Loucy (cell line): ENCODE measurements around the gene KIFAP3.
A peak's percentile ranks its signal among the peaks of the same experiment; 100 is the strongest.
"Not testable (repeated sequence)": the region's sequence is repeated elsewhere in the genome, so short reads cannot be mapped to it uniquely, and the experiment has no call there.

Experiments used
- H2AFZ ChIP-seq: fragments of 200-600 bp; sonication (generic); 2 replicates; pipeline ENCODE4 v1.6.0; 2016; ENCODE audit warnings: antibody characterized with exemption, mild to moderate bottlenecking, low read length, moderate library complexity
- H3F3A ChIP-seq: fragments of 200-600 bp; 2 replicates; pipeline ENCODE4 v1.6.0; 2016; ENCODE audit warnings: antibody characterized with exemption, low read depth, mild to moderate bottlenecking
- H3K27me3 ChIP-seq: fragments of 200-600 bp; sonication (generic); 2 replicates; pipeline ENCODE4 v1.6.1; 2014; ENCODE audit warnings: low read length, mild to moderate bottlenecking; ENCODE audit not compliant: insufficient read depth, poor library complexity, severe bottlenecking
- H3K36me3 ChIP-seq: fragments of 200-600 bp; sonication (generic); 2 replicates; pipeline ENCODE4 v1.6.1; 2016; ENCODE audit warnings: low read length; ENCODE audit not compliant: insufficient read depth
- H3K4me1 ChIP-seq: fragments of 200-600 bp; sonication (generic); 2 replicates; pipeline ENCODE4 v1.5.1; 2014; ENCODE audit warnings: low read length, mild to moderate bottlenecking; ENCODE audit not compliant: insufficient read depth, poor library complexity, severe bottlenecking
- H3K4me2 ChIP-seq: fragments of 200-600 bp; sonication (generic); 2 replicates; pipeline ENCODE4 v1.6.0; 2014; ENCODE audit warnings: antibody characterized with exemption, low read length, low read depth, mild to moderate bottlenecking; ENCODE audit not compliant: poor library complexity, severe bottlenecking
- H3K4me3 ChIP-seq: fragments of 200-600 bp; sonication (generic); 2 replicates; pipeline ENCODE4 v1.5.1; 2014; ENCODE audit warnings: low read length, mild to moderate bottlenecking, mixed read lengths; ENCODE audit not compliant: poor library complexity, severe bottlenecking
- H3K79me2 ChIP-seq: fragments of 200-600 bp; sonication (generic); 2 replicates; pipeline ENCODE4 v1.6.1; 2014; ENCODE audit warnings: low read length; ENCODE audit not compliant: insufficient read depth
- H3K9ac ChIP-seq: fragments of 200-600 bp; sonication (generic); 2 replicates; pipeline ENCODE4 v1.6.0; 2014; ENCODE audit warnings: mild to moderate bottlenecking, low read depth, low read length, moderate library complexity; ENCODE audit not compliant: poor library complexity, severe bottlenecking
- H3K9me2 ChIP-seq: fragments of 200-600 bp; sonication (generic); replicated peaks from 2 replicates; pipeline ENCODE4 v1.6.1; 2016; ENCODE audit warnings: low read depth, low read length, mixed read lengths
- H3K9me3 ChIP-seq: fragments of 200-600 bp; sonication (generic); 2 replicates; pipeline ENCODE4 v1.6.1; 2014; ENCODE audit warnings: mild to moderate bottlenecking, antibody characterized with exemption, low read length, low read depth; ENCODE audit not compliant: insufficient read depth
- H4K20me1 ChIP-seq: fragments of 200-600 bp; sonication (generic); 2 replicates; pipeline ENCODE4 v1.6.0; 2014; ENCODE audit warnings: antibody characterized with exemption, low read length, mild to moderate bottlenecking; ENCODE audit not compliant: insufficient read depth, poor library complexity, severe bottlenecking
- EZH2phosphoT487 ChIP-seq: fragments of 200-600 bp; IDR thresholded peaks from 2 replicates; pipeline ENCODE4 v1.6.1; 2018; ENCODE audit warnings: antibody characterized with exemption, mild to moderate bottlenecking, moderate library complexity, borderline replicate concordance
- TF ChIP-seq, protein P1 (sequence below): fragments of 200-600 bp; sonication (generic); conservative IDR thresholded peaks from 2 replicates; pipeline ENCODE4 v1.5.1; 2014; ENCODE audit warnings: mild to moderate bottlenecking, antibody characterized with exemption, low read length

The KIFAP3 gene

DNA sequence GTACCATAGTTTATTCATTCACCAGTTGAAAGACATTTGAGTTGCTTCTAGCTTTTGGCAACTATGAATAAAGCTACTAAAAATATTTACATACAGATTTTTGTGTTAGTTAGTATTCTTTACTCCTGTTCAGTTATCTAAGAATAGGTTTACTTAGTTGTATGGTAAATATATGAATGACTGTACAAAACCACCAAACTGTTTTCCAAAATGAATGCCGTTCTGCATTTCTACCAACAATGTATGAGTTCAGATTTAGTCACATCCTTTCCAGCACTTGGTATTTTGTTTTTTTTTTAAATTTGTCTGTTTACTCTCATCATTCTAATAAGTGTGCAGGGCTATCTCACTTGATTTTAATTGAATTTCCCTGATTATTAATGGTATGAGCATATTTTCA is 3.4 kb upstream of the KIFAP3 start:
- H3K27me3 ChIP-seq, result no peaks in the 10 kb centered on the region
- no peaks in the 10 kb centered on the region for H3K9me2 ChIP-seq
- no peak overlapping the region for H2AFZ ChIP-seq
- H3K4me2 ChIP-seq, result no peak overlapping the region
- H3F3A ChIP-seq, result peaks cover 2% of the 10 kb centered on the region; the same call in 1 of the 2 replicates
- no peak for TF ChIP-seq EZH2phosphoT487
- TF ChIP-seq, protein P1, sequence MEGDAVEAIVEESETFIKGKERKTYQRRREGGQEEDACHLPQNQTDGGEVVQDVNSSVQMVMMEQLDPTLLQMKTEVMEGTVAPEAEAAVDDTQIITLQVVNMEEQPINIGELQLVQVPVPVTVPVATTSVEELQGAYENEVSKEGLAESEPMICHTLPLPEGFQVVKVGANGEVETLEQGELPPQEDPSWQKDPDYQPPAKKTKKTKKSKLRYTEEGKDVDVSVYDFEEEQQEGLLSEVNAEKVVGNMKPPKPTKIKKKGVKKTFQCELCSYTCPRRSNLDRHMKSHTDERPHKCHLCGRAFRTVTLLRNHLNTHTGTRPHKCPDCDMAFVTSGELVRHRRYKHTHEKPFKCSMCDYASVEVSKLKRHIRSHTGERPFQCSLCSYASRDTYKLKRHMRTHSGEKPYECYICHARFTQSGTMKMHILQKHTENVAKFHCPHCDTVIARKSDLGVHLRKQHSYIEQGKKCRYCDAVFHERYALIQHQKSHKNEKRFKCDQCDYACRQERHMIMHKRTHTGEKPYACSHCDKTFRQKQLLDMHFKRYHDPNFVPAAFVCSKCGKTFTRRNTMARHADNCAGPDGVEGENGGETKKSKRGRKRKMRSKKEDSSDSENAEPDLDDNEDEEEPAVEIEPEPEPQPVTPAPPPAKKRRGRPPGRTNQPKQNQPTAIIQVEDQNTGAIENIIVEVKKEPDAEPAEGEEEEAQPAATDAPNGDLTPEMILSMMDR, result no peak
- H3K9ac ChIP-seq, result no peak overlapping the region
- H3K4me1 ChIP-seq, result peaks cover 17% of the 10 kb centered on the region
- no peak overlapping the region for H3K4me3 ChIP-seq
- peaks cover 14% of the 10 kb centered on the region for H3K79me2 ChIP-seq
- H3K36me3 ChIP-seq, result no peaks in the 10 kb centered on the region
- peaks cover 10% of the 10 kb centered on the region; the same call in 1 of the 2 replicates for H3K9me3 ChIP-seq
- no peaks in the 10 kb centered on the region for H4K20me1 ChIP-seq

GRCh38 chr1:170076952-170077351 is 2.5 kb upstream of the KIFAP3 start:
- Histone ChIP-seq H3K4me1 (peaks cover 22% of the 10 kb centered on the region), H3K79me2 (peaks cover 16% of the 10 kb centered on the region)
- H3K9me2 ChIP-seq, H3K9ac ChIP-seq, H3F3A ChIP-seq, H3K36me3 ChIP-seq, H2AFZ ChIP-seq, H3K27me3 ChIP-seq, H4K20me1 ChIP-seq, H3K4me2 ChIP-seq, H3K9me3 ChIP-seq, H3K4me3 ChIP-seq: not testable (repeated sequence)

- H3F3A ChIP-seq, result peaks cover 2% of the 10 kb centered on the region; the same call in 1 of the 2 replicates
- H3K9me2 ChIP-seq, result no peaks in the 10 kb centered on the region
- peaks cover 27% of the 10 kb centered on the region for H3K4me1 ChIP-seq
- no peaks in the 10 kb centered on the region for H3K27me3 ChIP-seq
- peaks cover 16% of the 10 kb centered on the region for H3K79me2 ChIP-seq
- H3K9ac ChIP-seq, result no peak overlapping the region
- H3K4me3 ChIP-seq, result no peak overlapping the region
- H2AFZ ChIP-seq, result no peak overlapping the region
- H4K20me1 ChIP-seq, result no peaks in the 10 kb centered on the region
- H3K9me3 ChIP-seq, result peaks cover 10% of the 10 kb centered on the region; the same call in 1 of the 2 replicates
- TF ChIP-seq, protein P1, result no peak
- no peak for TF ChIP-seq EZH2phosphoT487
- no peaks in the 10 kb centered on the region for H3K36me3 ChIP-seq
- H3K4me2 ChIP-seq, result no peak overlapping the region
These were observed 1.7 kb upstream of the KIFAP3 start for GRCh38 chr1:170076199-170076598.

DNA sequence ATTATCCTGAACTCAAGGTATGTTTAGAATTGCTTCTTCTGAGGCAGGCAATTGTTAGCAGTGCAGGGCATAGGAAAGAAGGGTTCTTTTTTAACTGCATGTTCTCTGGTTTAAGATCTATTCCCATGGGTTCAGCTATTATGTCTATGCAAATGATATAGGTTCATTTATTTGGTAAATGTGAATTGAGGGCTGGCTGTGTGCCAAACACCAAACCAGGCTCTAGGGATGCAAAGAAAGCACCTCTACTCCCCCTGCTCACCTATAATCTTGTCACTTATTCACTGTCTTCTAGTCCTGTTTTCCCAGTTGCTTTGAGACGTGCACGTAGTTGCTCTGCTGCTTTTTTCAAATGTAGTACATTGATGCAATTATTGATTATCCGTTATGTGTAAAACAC is 691 bp upstream of the KIFAP3 start:
- H3K9me2 ChIP-seq, result no peaks in the 10 kb centered on the region
- H3K9ac ChIP-seq, result peak overlapping the region; percentile 67
- peaks cover 18% of the 10 kb centered on the region for H3K79me2 ChIP-seq
- H3K36me3 ChIP-seq, result no peaks in the 10 kb centered on the region
- peak overlapping the region; percentile 86 for H3K4me2 ChIP-seq
- no peaks in the 10 kb centered on the region for H3K27me3 ChIP-seq
- H3F3A ChIP-seq, result peaks cover 2% of the 10 kb centered on the region; the same call in 1 of the 2 replicates
- TF ChIP-seq, protein P1, result no peak
- TF ChIP-seq EZH2phosphoT487, result no peak
- peak overlapping the region; percentile 91 for H2AFZ ChIP-seq
- H3K9me3 ChIP-seq, result peaks cover 10% of the 10 kb centered on the region; the same call in 1 of the 2 replicates
- no peaks in the 10 kb centered on the region for H4K20me1 ChIP-seq
- H3K4me1 ChIP-seq, result peaks cover 37% of the 10 kb centered on the region
- peak overlapping the region; percentile 93 for H3K4me3 ChIP-seq
